ENCODE measurements around the gene TBKBP1.

The TBKBP1 gene

GRCh38 chr17:47699536-47699840, 5.5 kb downstream of the TBKBP1 start:
- no peak for DNase-seq (ENCODE audit: low read depth)
- no peak overlapping the region for H3K4me3 ChIP-seq (ENCODE audit: low read length)
- TF ChIP-seq CTCF (conservative IDR thresholded peaks at IDR 0.05; ENCODE audit: low read length), result no peak

- DNase-seq (ENCODE audit: low read depth), result no peak
- H3K4me3 ChIP-seq (ENCODE audit: low read length), result no peak overlapping the region
- TF ChIP-seq CTCF (conservative IDR thresholded peaks at IDR 0.05; ENCODE audit: low read length), result no peak
Observed at GRCh38 chr17:47700471-47701449, 6.8 kb downstream of the TBKBP1 start.

- TF ChIP-seq CTCF (conservative IDR thresholded peaks at IDR 0.05; ENCODE audit: low read length), result no peak
- H3K4me3 ChIP-seq (ENCODE audit: low read length), result no peak overlapping the region
- no peak for DNase-seq (ENCODE audit: low read depth)
Observed at GRCh38 chr17:47701608-47702007, 7.6 kb downstream of the TBKBP1 start.

DNA sequence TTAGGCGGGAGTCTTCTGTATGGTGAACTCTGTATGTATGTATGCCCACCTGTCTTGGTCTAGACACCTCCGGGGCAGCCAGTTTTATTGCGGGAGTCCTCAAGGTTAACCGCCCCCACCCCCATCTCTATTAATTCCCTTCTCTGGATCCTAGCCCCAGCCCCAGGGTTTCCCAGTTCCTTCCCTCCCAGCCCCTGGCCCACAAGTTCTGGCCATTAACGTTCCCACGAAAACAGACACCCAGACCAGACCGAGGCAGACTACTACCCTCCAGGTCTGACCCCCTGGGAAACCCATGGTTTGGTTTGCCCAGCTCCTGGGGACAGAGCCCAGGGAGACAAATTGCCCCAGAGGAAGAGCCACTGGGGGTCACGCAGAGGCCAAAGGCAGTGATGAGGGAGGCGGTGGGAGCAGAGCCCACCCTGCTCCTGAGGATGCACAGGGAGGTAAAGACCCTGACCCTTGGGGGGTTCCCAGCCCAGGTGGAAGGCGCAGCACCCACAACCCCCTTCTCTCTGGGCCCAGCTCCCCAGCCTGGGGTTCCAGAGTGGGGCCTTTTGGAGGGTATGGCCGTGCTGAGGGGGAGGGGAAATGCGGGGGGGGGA, 8.5 kb downstream of the TBKBP1 start:
- H3K4me3 ChIP-seq (ENCODE audit: low read length), result no peak overlapping the region
- no peak for TF ChIP-seq CTCF (conservative IDR thresholded peaks at IDR 0.05; ENCODE audit: low read length)
- no peak for DNase-seq (ENCODE audit: low read depth)

GRCh38 chr17:47703191-47703591, 9.2 kb downstream of the TBKBP1 start:
- no peak overlapping the region for H3K4me3 ChIP-seq (ENCODE audit: low read length)

GRCh38 chr17:47703671-47704070, 9.7 kb downstream of the TBKBP1 start:
- TF ChIP-seq CTCF (conservative IDR thresholded peaks at IDR 0.05; ENCODE audit: low read length), result no peak
- H3K4me3 ChIP-seq (ENCODE audit: low read length), result no peak overlapping the region
- no peak for DNase-seq (ENCODE audit: low read depth)

More at GRCh38 chr17:47703191-47703591, 9.2 kb downstream of the TBKBP1 start:
- no peak for TF ChIP-seq CTCF (conservative IDR thresholded peaks at IDR 0.05; ENCODE audit: low read length)
- DNase-seq (ENCODE audit: low read depth), result no peak

DNA sequence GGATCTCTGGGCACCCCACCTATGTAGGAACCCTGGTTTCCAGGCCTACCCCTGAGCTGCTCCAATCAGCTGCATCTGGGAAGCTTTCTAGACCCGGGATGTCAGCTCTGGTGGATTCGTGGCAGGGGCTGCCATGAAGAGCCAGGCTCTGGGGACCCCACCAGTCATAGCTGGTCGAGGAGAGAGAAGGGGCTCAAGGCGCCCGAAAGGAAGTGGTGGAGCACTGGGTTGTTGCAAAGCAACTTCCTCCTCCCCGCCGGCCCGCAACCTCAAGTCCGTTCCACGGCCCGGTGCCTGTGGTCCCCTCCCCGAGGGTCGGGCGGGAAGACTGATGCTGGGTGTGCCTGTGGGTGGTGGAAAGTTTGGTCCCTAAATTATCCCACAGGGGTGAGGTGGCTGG, 10.2 kb downstream of the TBKBP1 start:
- no peak for DNase-seq (ENCODE audit: low read depth)
- no peak for TF ChIP-seq CTCF (conservative IDR thresholded peaks at IDR 0.05; ENCODE audit: low read length)
- H3K4me3 ChIP-seq (ENCODE audit: low read length), result no peak overlapping the region
